NCI-H226 (cell line): Measurements from ENCODE around the gene MYH8.

ENCODE experiments used
- DNase-seq: peaks from one replicate; pipeline ENCODE4 v3.0.0-alpha.2; 2015

MYH8 gene

GRCh38 chr17:10421900-10422542, at the start of gene MYH8:
TSS of gene MYH8 (minus strand) at chr17:10421950. CDS start at chr17:10420227, 1,723 bp downstream.
- DNase-seq: no peak

- DNase-seq: no peak
Observed at GRCh38 chr17:10469459-10469858, 47.7 kb upstream of the MYH8 start, which contains the start of gene MYH4. TSS of gene MYH4 (minus strand) at chr17:10469559. CDS start at chr17:10466745, 2,814 bp downstream.

- no peak for DNase-seq
Observed at GRCh38 chr17:10463402-10463801, 41.7 kb upstream of the MYH8 start.

GRCh38 chr17:10460062-10460461, 38.3 kb upstream of the MYH8 start:
- no peak for DNase-seq

GRCh38 chr17:10458701-10459100, 37.0 kb upstream of the MYH8 start:
- no peak for DNase-seq

GRCh38 chr17:10457952-10458351, 36.2 kb upstream of the MYH8 start:
- no peak for DNase-seq

GRCh38 chr17:10447026-10447931, 25.5 kb upstream of the MYH8 start:
- DNase-seq: no peak

- no peak for DNase-seq
Observed at GRCh38 chr17:10439816-10440215, 18.1 kb upstream of the MYH8 start.

- DNase-seq: peak; percentile 85
Observed at GRCh38 chr17:10435096-10435495, 13.3 kb upstream of the MYH8 start.

- peak; percentile 69 for DNase-seq
Observed at GRCh38 chr17:10429421-10430045, 7.8 kb upstream of the MYH8 start.

GRCh38 chr17:10428781-10429180, 7.0 kb upstream of the MYH8 start:
- no peak for DNase-seq

- no peak for DNase-seq
Observed at GRCh38 chr17:10421211-10421610, 539 bp downstream of the MYH8 start.

GRCh38 chr17:10420811-10421210, 939 bp downstream of the MYH8 start:
- no peak for DNase-seq

GRCh38 chr17:10417431-10417830, 4.3 kb downstream of the MYH8 start:
- DNase-seq: no peak

- DNase-seq: no peak
Observed at GRCh38 chr17:10415161-10415560, 6.6 kb downstream of the MYH8 start.

- DNase-seq: no peak
Observed at GRCh38 chr17:10403589-10403988, 18.2 kb downstream of the MYH8 start.

- DNase-seq: no peak
Observed at GRCh38 chr17:10398352-10398751, 23.4 kb downstream of the MYH8 start.

GRCh38 chr17:10396524-10397163, 25.1 kb downstream of the MYH8 start:
- no peak for DNase-seq

GRCh38 chr17:10394201-10394887, 27.4 kb downstream of the MYH8 start:
- DNase-seq: no peak

- DNase-seq: no peak
Observed at GRCh38 chr17:10392880-10393279, 28.9 kb downstream of the MYH8 start.

GRCh38 chr17:10385871-10386270, 35.9 kb downstream of the MYH8 start:
- DNase-seq: no peak

GRCh38 chr17:10384175-10384574, 37.6 kb downstream of the MYH8 start:
- DNase-seq: no peak
